AG10803 (cell line): ENCODE data around the gene FOXA1.

Experiments
- DNase-seq: peaks from one replicate; pipeline ENCODE4 v3.0.0; 2010; ENCODE audit warnings: low read depth
- H3K4me3 ChIP-seq: 2 replicates; pipeline ENCODE4 v1.5.1; 2011; ENCODE audit warnings: mild to moderate bottlenecking, low read length, control low read depth
- CTCF ChIP-seq: conservative IDR thresholded peaks from 2 replicates; pipeline ENCODE4 v1.5.1; 2011; ENCODE audit warnings: mild to moderate bottlenecking, low read length, control low read depth, inconsistent platforms

Gene FOXA1

GRCh38 chr14:37617864-37618365 is 22.9 kb upstream of the FOXA1 start:
- TF ChIP-seq CTCF, result no peak
- no peak for DNase-seq
- H3K4me3 ChIP-seq, result no peak overlapping the region

DNA sequence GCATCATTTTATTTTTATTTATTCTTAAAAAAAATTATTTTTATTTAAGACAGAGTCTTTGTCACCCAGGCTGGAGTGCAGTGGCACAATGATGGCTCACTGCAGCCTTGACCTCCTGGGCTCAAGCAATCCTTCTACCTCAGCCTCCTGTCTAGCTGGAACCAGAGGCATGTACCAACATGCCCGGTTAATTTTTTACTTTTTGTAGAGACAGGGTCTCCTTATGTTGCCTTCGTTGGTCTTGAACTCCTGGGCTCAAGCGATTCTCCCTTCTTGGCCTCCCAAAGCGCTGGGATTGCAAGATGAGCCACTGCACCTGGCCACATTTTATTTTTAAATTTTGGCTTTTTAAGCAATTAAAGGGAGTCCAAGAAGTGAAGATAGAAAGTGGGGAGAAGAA is 21.8 kb upstream of the FOXA1 start:
- DNase-seq, result no peak
- H3K4me3 ChIP-seq, result no peak overlapping the region
- TF ChIP-seq CTCF, result no peak

DNA sequence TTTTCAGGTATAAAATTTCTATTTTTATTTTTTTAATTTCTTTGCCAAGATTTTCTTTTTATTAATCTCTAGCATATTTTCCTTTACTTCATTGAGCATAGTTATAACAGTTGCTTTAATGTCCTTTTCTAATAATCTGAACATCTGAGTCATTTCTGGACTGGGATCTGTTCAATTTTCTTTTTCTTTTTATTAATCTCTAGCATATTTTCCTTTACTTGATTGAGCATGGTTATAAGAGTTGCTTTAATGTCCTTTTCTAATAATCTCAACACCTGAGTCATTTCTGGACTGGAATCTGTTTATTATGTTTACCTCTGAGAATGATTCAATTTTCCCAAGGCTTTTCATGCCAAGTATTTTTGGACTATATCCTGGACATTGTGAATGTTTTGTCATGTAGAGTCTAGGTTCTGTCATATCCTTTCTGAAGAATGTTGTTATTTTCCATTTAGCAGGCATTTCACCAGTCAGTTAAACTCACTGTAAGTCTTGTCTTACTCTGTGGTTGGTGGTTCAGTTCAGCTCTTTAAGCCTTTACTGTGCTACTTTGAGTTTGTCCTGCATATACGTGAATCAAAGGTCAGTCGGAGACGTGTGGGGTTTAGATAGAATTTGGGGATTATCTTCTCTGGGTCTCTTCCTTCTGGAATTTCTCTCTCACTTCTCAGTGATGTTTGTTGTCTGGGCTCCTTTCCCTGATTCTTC is 20.7 kb upstream of the FOXA1 start:
- no peak for TF ChIP-seq CTCF
- no peak for DNase-seq
- no peak overlapping the region for H3K4me3 ChIP-seq

DNA sequence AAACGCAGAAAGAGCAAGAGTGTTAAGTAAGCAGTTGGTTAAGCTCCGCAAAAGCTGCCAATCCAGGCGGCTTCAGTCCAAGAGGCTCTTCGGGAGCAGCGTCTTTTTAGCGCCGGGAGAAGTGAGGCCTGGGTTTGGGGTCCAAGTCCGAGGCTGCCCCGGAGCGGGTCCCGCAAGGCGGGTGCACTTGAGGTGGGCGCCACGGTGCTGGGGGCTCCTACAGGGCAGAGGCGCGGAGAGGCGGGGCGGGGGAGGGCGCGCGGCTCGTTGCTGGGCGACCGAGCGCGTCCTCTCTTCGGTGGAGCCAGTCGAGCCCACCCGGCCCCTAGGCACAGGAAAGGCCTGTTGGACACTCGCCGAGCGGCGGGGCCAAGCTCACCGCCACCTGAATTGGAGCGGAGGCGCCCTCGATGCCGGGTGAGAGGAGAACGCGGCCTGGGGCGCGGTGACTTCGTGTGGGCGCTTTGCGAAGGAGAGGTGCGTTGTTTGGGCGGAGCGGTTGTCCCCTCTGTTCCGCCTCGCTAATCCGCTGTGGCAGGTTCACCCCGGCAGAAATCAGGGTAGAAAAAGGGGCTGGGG is 16.0 kb upstream of the FOXA1 start:
- no peak for TF ChIP-seq CTCF
- no peak for DNase-seq
- no peak overlapping the region for H3K4me3 ChIP-seq

DNA sequence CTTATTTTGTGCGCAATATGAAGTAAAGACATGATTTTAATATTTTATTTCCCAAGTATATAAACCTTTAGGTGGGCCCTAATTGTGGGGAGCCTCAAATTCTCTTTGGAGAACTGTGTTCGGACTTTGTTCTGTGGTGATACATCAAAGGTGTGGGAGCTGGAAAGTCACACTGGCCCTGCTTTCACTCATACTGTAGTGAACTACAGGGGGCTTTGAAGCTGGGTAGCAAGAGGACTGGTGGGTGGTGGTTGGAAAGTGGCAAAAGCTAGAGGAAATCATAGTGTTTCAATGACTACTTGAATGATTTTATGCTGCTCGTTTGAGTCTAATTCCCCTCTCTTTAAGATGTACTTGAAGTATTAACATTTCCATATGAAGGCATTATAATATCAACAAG is 13.6 kb upstream of the FOXA1 start:
- no peak for TF ChIP-seq CTCF
- DNase-seq, result no peak
- H3K4me3 ChIP-seq, result no peak overlapping the region

GRCh38 chr14:37606678-37607077 is 11.6 kb upstream of the FOXA1 start:
- H3K4me3 ChIP-seq, result no peak overlapping the region
- DNase-seq, result no peak
- no peak for TF ChIP-seq CTCF

GRCh38 chr14:37603688-37604251 is 8.7 kb upstream of the FOXA1 start:
- H3K4me3 ChIP-seq, result no peak overlapping the region
- no peak for TF ChIP-seq CTCF

More at GRCh38 chr14:37603688-37604251, 8.7 kb upstream of the FOXA1 start:
- no peak for DNase-seq
